OCI-LY3 (cell line): Measurements from ENCODE around the gene FSCB.
"Not testable (repeated sequence)": the region's sequence is repeated elsewhere in the genome, so short reads cannot be mapped to it uniquely, and the experiment has no call there.

Experiments
- EZH2phosphoT487 ChIP-seq: fragments of 200-600 bp; shearing (Covaris generic); IDR thresholded peaks from 2 replicates; pipeline ENCODE4 v1.6.1; 2018; ENCODE audit warnings: antibody characterized with exemption, mixed run types, low read depth
- TF ChIP-seq, protein P1 (sequence below): fragments of 200-600, 300-600 bp; sonication (generic); IDR thresholded peaks from 2 replicates; pipeline ENCODE4 v1.5.1; 2014; ENCODE audit warnings: antibody characterized with exemption, low read length, low read depth

DNA sequence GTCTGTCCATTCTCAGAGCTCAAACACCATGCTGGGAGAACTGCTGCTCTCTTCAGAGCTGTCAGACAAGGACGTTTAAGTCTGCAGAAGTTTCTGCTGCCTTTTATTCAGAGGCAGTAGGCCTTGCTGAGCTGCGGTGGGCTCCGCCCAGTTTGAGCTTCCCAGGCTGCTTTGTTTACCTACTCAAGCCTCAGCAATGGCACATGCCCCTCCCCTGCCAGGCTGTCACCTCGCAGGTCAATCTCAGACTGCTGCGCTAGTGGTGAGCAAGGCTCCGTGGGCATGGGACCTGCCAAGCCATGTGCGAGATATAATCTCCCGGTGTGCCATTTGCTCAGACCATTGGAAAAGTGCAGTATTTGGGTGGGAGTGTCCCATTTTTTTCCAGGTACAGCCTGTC lies 8.6 kb upstream of the FSCB start:
- TF ChIP-seq, protein P1, sequence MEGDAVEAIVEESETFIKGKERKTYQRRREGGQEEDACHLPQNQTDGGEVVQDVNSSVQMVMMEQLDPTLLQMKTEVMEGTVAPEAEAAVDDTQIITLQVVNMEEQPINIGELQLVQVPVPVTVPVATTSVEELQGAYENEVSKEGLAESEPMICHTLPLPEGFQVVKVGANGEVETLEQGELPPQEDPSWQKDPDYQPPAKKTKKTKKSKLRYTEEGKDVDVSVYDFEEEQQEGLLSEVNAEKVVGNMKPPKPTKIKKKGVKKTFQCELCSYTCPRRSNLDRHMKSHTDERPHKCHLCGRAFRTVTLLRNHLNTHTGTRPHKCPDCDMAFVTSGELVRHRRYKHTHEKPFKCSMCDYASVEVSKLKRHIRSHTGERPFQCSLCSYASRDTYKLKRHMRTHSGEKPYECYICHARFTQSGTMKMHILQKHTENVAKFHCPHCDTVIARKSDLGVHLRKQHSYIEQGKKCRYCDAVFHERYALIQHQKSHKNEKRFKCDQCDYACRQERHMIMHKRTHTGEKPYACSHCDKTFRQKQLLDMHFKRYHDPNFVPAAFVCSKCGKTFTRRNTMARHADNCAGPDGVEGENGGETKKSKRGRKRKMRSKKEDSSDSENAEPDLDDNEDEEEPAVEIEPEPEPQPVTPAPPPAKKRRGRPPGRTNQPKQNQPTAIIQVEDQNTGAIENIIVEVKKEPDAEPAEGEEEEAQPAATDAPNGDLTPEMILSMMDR, result not testable (repeated sequence)
- TF ChIP-seq EZH2phosphoT487, result not testable (repeated sequence)
